Activated CD8-positive, alpha-beta memory T cell treated with anti-CD3 and anti-CD28 coated beads for 36 hours (primary cell): ENCODE results near the gene FOXL1. TPM values are rescaled to one million over a fixed set of nuclear protein-coding genes. Genes with fewer than 3 reads are reported as not detected.
"Not testable (repeated sequence)": the region's sequence is repeated elsewhere in the genome, so short reads cannot be mapped to it uniquely, and the experiment has no call there.

Experiments used
- CTCF ChIA-PET: fragments of 350-600 bp; sonication (Branson Sonifier 250); formaldehyde crosslinking; loops from one replicate; lab custom pipeline; 2021; ENCODE audit warnings: antibody characterized with exemption; lab: Charles Lee
- POLR2A ChIA-PET: fragments of 350-600 bp; sonication (Branson Sonifier 250); formaldehyde crosslinking; loops from one replicate; lab custom pipeline; 2021; ENCODE audit warnings: antibody characterized with exemption; lab: Charles Lee
- total RNA-seq, 2 experiments: library from RNA; stranded (reverse); gene quantifications; one replicate each; pipeline ENCODE4 v1.2.3, GENCODE V29; 2021

FOXL1 gene
- total RNA-seq, 2 experiments from 2014 or later: not detected

- POLR2A ChIA-PET: no interaction called here
- CTCF ChIA-PET: interaction anchor here (0.6 to 2.0 kb wide), 3 partner anchors 9 to 163 kb away, joined by 4 to 5 read pairs (median 4); no protein-coding TSS in a partner anchor
These were observed 1.6 kb upstream of the FOXL1 start for GRCh38 chr16:86576591-86577313.

GRCh38 chr16:86577314-86577971, 906 bp upstream of the FOXL1 start:
- ChIA-PET POLR2A (no interaction called here), CTCF (no interaction called here)

- ChIA-PET CTCF (no interaction called here), POLR2A (no interaction called here)
These were observed 390 bp downstream of the FOXL1 start for GRCh38 chr16:86578611-86579267.

GRCh38 chr16:86579268-86580062, 1.1 kb downstream of the FOXL1 start:
- CTCF ChIA-PET: no interaction called here
- POLR2A ChIA-PET: no interaction called here

GRCh38 chr16:86580063-86580790, 1.9 kb downstream of the FOXL1 start:
- ChIA-PET POLR2A (no interaction called here), CTCF (no interaction called here)

- ChIA-PET CTCF (no interaction called here), POLR2A (no interaction called here)
These were observed 2.4 kb downstream of the FOXL1 start for GRCh38 chr16:86580791-86581170.

- CTCF ChIA-PET: no interaction called here
- POLR2A ChIA-PET: no interaction called here
These were observed 3.1 kb downstream of the FOXL1 start for GRCh38 chr16:86581458-86581857.

- POLR2A ChIA-PET: no interaction called here
- CTCF ChIA-PET: interaction anchor here (1.0 kb wide), 1 partner anchor 20 kb away, joined by 4 read pairs; no protein-coding TSS in a partner anchor
These were observed 5.8 kb downstream of the FOXL1 start for GRCh38 chr16:86584071-86584685.

- ChIA-PET POLR2A (no interaction called here), CTCF (interaction anchor here (1.0 kb wide), 1 partner anchor 21 kb away, joined by 4 read pairs; no protein-coding TSS in a partner anchor)
These were observed 6.7 kb downstream of the FOXL1 start for GRCh38 chr16:86584726-86585721.

- CTCF ChIA-PET: no interaction called here
- POLR2A ChIA-PET: no interaction called here
These were observed 7.7 kb downstream of the FOXL1 start for GRCh38 chr16:86585821-86586611.

GRCh38 chr16:86587487-86587886, 9.1 kb downstream of the FOXL1 start:
- POLR2A ChIA-PET: no interaction called here
- CTCF ChIA-PET: no interaction called here

- POLR2A ChIA-PET, CTCF ChIA-PET: not testable (repeated sequence)
These were observed 9.6 kb downstream of the FOXL1 start for GRCh38 chr16:86587955-86588354.

GRCh38 chr16:86590501-86591144, 12.3 kb downstream of the FOXL1 start:
- POLR2A ChIA-PET: no interaction called here
- CTCF ChIA-PET: no interaction called here

GRCh38 chr16:86591270-86591669, 12.9 kb downstream of the FOXL1 start:
- POLR2A ChIA-PET: no interaction called here

GRCh38 chr16:86593913-86594620, 15.7 kb downstream of the FOXL1 start:
- POLR2A ChIA-PET: no interaction called here
- CTCF ChIA-PET: interaction anchor here (0.7 kb wide), 1 partner anchor 665 kb away, joined by 3 read pairs; no protein-coding TSS in a partner anchor

More at GRCh38 chr16:86591270-86591669, 12.9 kb downstream of the FOXL1 start:
- CTCF ChIA-PET: no interaction called here
